RWPE2 (cell line): ENCODE measurements around the gene GALNT11.
"Not testable (repeated sequence)": the region's sequence is repeated elsewhere in the genome, so short reads cannot be mapped to it uniquely, and the experiment has no call there.

Source experiments
- ATAC-seq: fragments of 200-7000 bp; cut with Tn5 transposase; 3 replicates; pipeline ENCODE4 v1.9.1; 2021; ENCODE audit warnings: low read depth
- DNase-seq: peaks from one replicate; pipeline ENCODE4 v3.0.0-alpha.2; 2020; ENCODE audit warnings: low spot score
- H3K27ac ChIP-seq: fragments of 450-650 bp; 2 replicates; pipeline ENCODE4 v1.5.1; 2017; ENCODE audit warnings: mild to moderate bottlenecking; ENCODE audit not compliant: poor library complexity, severe bottlenecking
- H3K27me3 ChIP-seq: fragments of 250-450 bp; sonication (Bioruptor Pico); 2 replicates; pipeline ENCODE4 v1.5.1; 2021; ENCODE audit warnings: mild to moderate bottlenecking, moderate library complexity; ENCODE audit not compliant: insufficient read depth, poor library complexity, severe bottlenecking
- H3K36me3 ChIP-seq: fragments of 250-450 bp; sonication (Bioruptor Pico); 2 replicates; pipeline ENCODE4 v1.5.1; 2020; ENCODE audit warnings: low read depth, mild to moderate bottlenecking, moderate library complexity
- H3K4me1 ChIP-seq: fragments of 250-450 bp; sonication (Bioruptor Pico); 2 replicates; pipeline ENCODE4 v1.5.1; 2021; ENCODE audit warnings: mild to moderate bottlenecking, moderate library complexity; ENCODE audit not compliant: insufficient read depth, poor library complexity, severe bottlenecking
- H3K4me3 ChIP-seq: fragments of 250-450 bp; sonication (Bioruptor Pico); 2 replicates; pipeline ENCODE4 v1.5.1; 2021; ENCODE audit warnings: mild to moderate bottlenecking, moderate library complexity; ENCODE audit not compliant: severe bottlenecking
- H3K9me3 ChIP-seq: fragments of 250-450 bp; sonication (Bioruptor Pico); 2 replicates; pipeline ENCODE4 v1.5.1; 2021; ENCODE audit warnings: mild to moderate bottlenecking, moderate library complexity; ENCODE audit not compliant: severe bottlenecking
- CTCF ChIP-seq: fragments of 450-650 bp; IDR thresholded peaks from one replicate; pipeline ENCODE4 v1.5.1; 2017; ENCODE audit warnings: mild to moderate bottlenecking, moderate library complexity; ENCODE audit not compliant: poor library complexity, severe bottlenecking

GALNT11 gene

GRCh38 chr7:152076940-152077933, 51.8 kb downstream of the GALNT11 start:
- Histone ChIP-seq H3K27ac (no peak overlapping the region), H3K36me3 (no peaks in the 10 kb centered on the region; the same call in 1 of the 2 replicates), H3K27me3 (no peaks in the 10 kb centered on the region), H3K9me3 (peaks cover 5% of the 10 kb centered on the region), H3K4me1 (peaks cover 17% of the 10 kb centered on the region), H3K4me3 (no peak overlapping the region)
- ATAC-seq = peak; percentile 53; the same call in 1 of the 3 replicates
- TF ChIP-seq CTCF = no peak
- DNase-seq = no peak

GRCh38 chr7:152078025-152078424, 52.6 kb downstream of the GALNT11 start:
- TF ChIP-seq CTCF = no peak
- peaks cover 5% of the 10 kb centered on the region for H3K9me3 ChIP-seq
- peaks cover 19% of the 10 kb centered on the region for H3K4me1 ChIP-seq
- no peak for ATAC-seq
- no peak overlapping the region for H3K27ac ChIP-seq
- H3K4me3 ChIP-seq = no peak overlapping the region
- no peaks in the 10 kb centered on the region for H3K27me3 ChIP-seq
- DNase-seq = no peak
- no peaks in the 10 kb centered on the region; the same call in 1 of the 2 replicates for H3K36me3 ChIP-seq

- H3K36me3 ChIP-seq = no peaks in the 10 kb centered on the region; the same call in 1 of the 2 replicates
- ATAC-seq (no peak), DNase-seq (no peak)
- H3K9me3 ChIP-seq = peaks cover 5% of the 10 kb centered on the region
- TF ChIP-seq CTCF = no peak
- H3K27me3 ChIP-seq = no peaks in the 10 kb centered on the region
- no peak overlapping the region for H3K27ac ChIP-seq
- H3K4me3 ChIP-seq = no peak overlapping the region
- peaks cover 23% of the 10 kb centered on the region for H3K4me1 ChIP-seq
Measured at GRCh38 chr7:152078786-152079185, 53.3 kb downstream of the GALNT11 start.

- Histone ChIP-seq H3K36me3 (no peaks in the 10 kb centered on the region; the same call in 1 of the 2 replicates), H3K9me3 (peaks cover 5% of the 10 kb centered on the region), H3K27ac (peak overlapping the region; percentile 60), H3K4me3 (no peak overlapping the region), H3K27me3 (no peaks in the 10 kb centered on the region), H3K4me1 (peaks cover 23% of the 10 kb centered on the region)
- DNase-seq (no peak), ATAC-seq (peak; percentile 45; the same call in 2 of the 3 replicates)
- no peak for TF ChIP-seq CTCF
Measured at GRCh38 chr7:152081088-152081487, 55.6 kb downstream of the GALNT11 start.

- Histone ChIP-seq H3K27ac (peak overlapping the region; percentile 60), H3K4me1 (peaks cover 23% of the 10 kb centered on the region)
- not testable (repeated sequence) for ATAC-seq, H3K4me3 ChIP-seq, DNase-seq, H3K36me3 ChIP-seq, H3K27me3 ChIP-seq, H3K9me3 ChIP-seq
Measured at GRCh38 chr7:152082073-152082721, 56.7 kb downstream of the GALNT11 start.
